Parathyroid adenoma (tissue), 2 donors: Measurements from ENCODE around the gene GALNT12.

Source experiments
- H2AFZ ChIP-seq: fragments of 300-600 bp; sonication (generic); one replicate; pipeline ENCODE4 v1.7.0; 2017; ENCODE audit warnings: antibody characterized with exemption, mild to moderate bottlenecking
- H3K27ac ChIP-seq: fragments of 300-600 bp; sonication (generic); one replicate; pipeline ENCODE4 v1.7.0; 2017
- H3K27me3 ChIP-seq: fragments of 300-600 bp; sonication (generic); one replicate; pipeline ENCODE4 v1.7.0; 2017; ENCODE audit warnings: low read length; ENCODE audit not compliant: control insufficient read depth, insufficient read depth
- H3K36me3 ChIP-seq: fragments of 300-600 bp; sonication (generic); one replicate; pipeline ENCODE4 v1.7.0; 2017; ENCODE audit warnings: low read length; ENCODE audit not compliant: control insufficient read depth, insufficient read depth
- H3K4me1 ChIP-seq: fragments of 300-600 bp; sonication (generic); one replicate; pipeline ENCODE4 v1.7.0; 2017; ENCODE audit warnings: control low read depth
- H3K4me2 ChIP-seq: fragments of 300-600 bp; sonication (generic); one replicate; pipeline ENCODE4 v1.7.0; 2017; ENCODE audit warnings: low read length
- H3K4me3 ChIP-seq: fragments of 300-600 bp; sonication (generic); one replicate; pipeline ENCODE4 v1.7.0; 2017; ENCODE audit warnings: low read depth, low read length
- H3K79me2 ChIP-seq: fragments of 300-600 bp; sonication (generic); one replicate; pipeline ENCODE4 v1.7.0; 2017; ENCODE audit warnings: control low read depth
- H3K9ac ChIP-seq: fragments of 300-600 bp; sonication (generic); one replicate; pipeline ENCODE4 v1.7.0; 2017; ENCODE audit warnings: mild to moderate bottlenecking
- H3K9me3 ChIP-seq: fragments of 300-600 bp; sonication (generic); one replicate; pipeline ENCODE4 v1.7.0; 2017; ENCODE audit warnings: low read length; ENCODE audit not compliant: control insufficient read depth
- CTCF ChIP-seq: fragments of 300-600 bp; sonication (generic); IDR thresholded peaks from one replicate; pipeline ENCODE4 v1.7.0; 2017; ENCODE audit warnings: antibody characterized with exemption, mild to moderate bottlenecking
- donor health status: primary hyperparathyroidism.

The GALNT12 gene

GRCh38 chr9:98866435-98867102 is 59.1 kb downstream of the GALNT12 start:
- TF ChIP-seq CTCF, result no peak
- Histone ChIP-seq H3K27me3 (no peaks in the 10 kb centered on the region), H3K9ac (no peak overlapping the region), H2AFZ (no peak overlapping the region), H3K4me2 (no peak overlapping the region), H3K9me3 (no peaks in the 10 kb centered on the region), H3K79me2 (no peaks in the 10 kb centered on the region), H3K4me3 (no peak overlapping the region), H3K4me1 (no peaks in the 10 kb centered on the region), H3K36me3 (no peaks in the 10 kb centered on the region), H3K27ac (peak overlapping the region; percentile 70)

GRCh38 chr9:98867103-98867428 is 59.6 kb downstream of the GALNT12 start:
- Histone ChIP-seq H3K79me2 (no peaks in the 10 kb centered on the region), H3K9me3 (no peaks in the 10 kb centered on the region), H3K4me1 (no peaks in the 10 kb centered on the region), H3K9ac (no peak overlapping the region), H3K4me3 (no peak overlapping the region), H3K27ac (peak overlapping the region; percentile 70), H3K27me3 (no peaks in the 10 kb centered on the region), H3K36me3 (no peaks in the 10 kb centered on the region), H3K4me2 (no peak overlapping the region), H2AFZ (no peak overlapping the region)
- TF ChIP-seq CTCF, result no peak

GRCh38 chr9:98867429-98868168 is 60.1 kb downstream of the GALNT12 start:
- TF ChIP-seq CTCF, result no peak
- H3K36me3 ChIP-seq, result no peaks in the 10 kb centered on the region
- H3K4me3 ChIP-seq, result no peak overlapping the region
- H3K79me2 ChIP-seq, result no peaks in the 10 kb centered on the region
- no peaks in the 10 kb centered on the region for H3K4me1 ChIP-seq
- no peak overlapping the region for H3K4me2 ChIP-seq
- no peaks in the 10 kb centered on the region for H3K27me3 ChIP-seq
- no peaks in the 10 kb centered on the region for H3K9me3 ChIP-seq
- H3K27ac ChIP-seq, result peak overlapping the region; percentile 70
- H2AFZ ChIP-seq, result no peak overlapping the region
- no peak overlapping the region for H3K9ac ChIP-seq

- TF ChIP-seq CTCF, result no peak
- Histone ChIP-seq H3K27ac (no peak overlapping the region), H3K4me3 (no peak overlapping the region), H3K4me2 (no peak overlapping the region), H3K9me3 (no peaks in the 10 kb centered on the region), H2AFZ (no peak overlapping the region), H3K9ac (no peak overlapping the region), H3K36me3 (no peaks in the 10 kb centered on the region), H3K4me1 (no peaks in the 10 kb centered on the region), H3K27me3 (no peaks in the 10 kb centered on the region), H3K79me2 (no peaks in the 10 kb centered on the region)
Measured at GRCh38 chr9:98869078-98869745, 61.7 kb downstream of the GALNT12 start.
